Smooth muscle cell (in vitro differentiated cells): ENCODE data around the gene ZNF362. TPM values are rescaled to one million over a fixed set of nuclear protein-coding genes. Genes with fewer than 3 reads are reported as not detected.

Experiments
- DNase-seq: peaks from one replicate; lab custom pipeline; 2025; ENCODE audit not compliant: unreplicated experiment; lab: John Stamatoyannopoulos, UW
- H2AFZ ChIP-seq: fragments of 200-600 bp; sonication (generic); 2 replicates; pipeline ENCODE4 v1.6.0; 2016; ENCODE audit warnings: antibody characterized with exemption, low read depth, mild to moderate bottlenecking
- H3F3A ChIP-seq: fragments of 200-600 bp; sonication (generic); 2 replicates; pipeline ENCODE4 v1.6.0; 2017; ENCODE audit warnings: antibody characterized with exemption, low read depth
- H3K27ac ChIP-seq: fragments of 200-600 bp; sonication (generic); 2 replicates; pipeline ENCODE4 v1.5.1; 2016; ENCODE audit warnings: low read depth, mild to moderate bottlenecking
- H3K27me3 ChIP-seq: fragments of 200-600 bp; sonication (generic); 2 replicates; pipeline ENCODE4 v1.6.1; 2016; ENCODE audit warnings: low read depth, mild to moderate bottlenecking
- H3K36me3 ChIP-seq: fragments of 200-600 bp; sonication (generic); 2 replicates; pipeline ENCODE4 v1.5.1; 2016; ENCODE audit warnings: low read depth
- H3K4me1 ChIP-seq: fragments of 200-600 bp; sonication (generic); 2 replicates; pipeline ENCODE4 v1.5.1; 2016; ENCODE audit warnings: low read depth
- H3K4me2 ChIP-seq: fragments of 200-600 bp; sonication (generic); 2 replicates; pipeline ENCODE4 v1.6.0; 2016; ENCODE audit warnings: mild to moderate bottlenecking
- H3K4me3 ChIP-seq: fragments of 200-600 bp; sonication (generic); 2 replicates; pipeline ENCODE4 v1.5.1; 2016; ENCODE audit warnings: mild to moderate bottlenecking
- H3K79me2 ChIP-seq: fragments of 200-600 bp; sonication (generic); 2 replicates; pipeline ENCODE4 v1.6.0; 2016; ENCODE audit warnings: low read depth, mild to moderate bottlenecking
- H3K9ac ChIP-seq: fragments of 200-600 bp; sonication (generic); 2 replicates; pipeline ENCODE4 v1.6.0; 2016; ENCODE audit warnings: low read depth
- H3K9me3 ChIP-seq: fragments of 200-600 bp; sonication (generic); replicated peaks from 2 replicates; pipeline ENCODE4 v1.5.1; 2016; ENCODE audit warnings: low read depth
- H4K20me1 ChIP-seq: fragments of 200-600 bp; sonication (generic); 2 replicates; pipeline ENCODE4 v1.6.0; 2016; ENCODE audit warnings: low read depth
- CTCF ChIP-seq: fragments of 200-600 bp; sonication (generic); IDR thresholded peaks from 2 replicates; pipeline ENCODE4 v1.5.1; 2017; ENCODE audit warnings: borderline replicate concordance, mild to moderate bottlenecking, antibody characterized with exemption; ENCODE audit not compliant: insufficient read depth, poor library complexity, severe bottlenecking
- WGBS: methylation state at CpG from one replicate; pipeline ENCODE4 v1.1.7; 2016; ENCODE audit warnings: low lambda C conversion rate; 5-methylcytosine and 5-hydroxymethylcytosine counted together
- polyA plus RNA-seq: library from polyadenylated mRNA; unstranded; fragments of >200 nt; fragmentation: Nextera tagmentation; extraction: Ambion mirVana; gene quantifications from 2 replicates; pipeline ENCODE4 v1.2.1, GENCODE V29; 2016
- total RNA-seq: library from RNA; depleted of rRNA; stranded (reverse); fragments of >200 nt; gene quantifications from 2 replicates; pipeline ENCODE4 v1.2.3, GENCODE V29; 2014

The ZNF362 gene
- total and polyA plus RNA-seq, 2 experiments from 2014 or later: 30.0 to 38.2 TPM

GRCh38 chr1:33282791-33283190, 26.5 kb downstream of the ZNF362 start:
- 95% methylated on average over 3 of the region's 3 CpGs for WGBS
- no peaks in the 10 kb centered on the region for H3F3A ChIP-seq

GRCh38 chr1:33284049-33284448, 27.8 kb downstream of the ZNF362 start:
- Histone ChIP-seq H3K27ac (no peak overlapping the region), H3K4me2 (no peak overlapping the region), H3K79me2 (no peaks in the 10 kb centered on the region), H3K27me3 (no peaks in the 10 kb centered on the region), H3K4me1 (no peaks in the 10 kb centered on the region), H2AFZ (no peak overlapping the region), H3K9ac (no peak overlapping the region), H3K4me3 (no peak overlapping the region), H4K20me1 (peaks cover 10% of the 10 kb centered on the region), H3K36me3 (peaks cover 3% of the 10 kb centered on the region), H3K9me3 (no peaks in the 10 kb centered on the region), H3F3A (no peaks in the 10 kb centered on the region)
- DNase-seq: no peak
- 94% methylated on average over 6 of the region's 6 CpGs for WGBS
- no peak for TF ChIP-seq CTCF

More at GRCh38 chr1:33282791-33283190, 26.5 kb downstream of the ZNF362 start:
- no peaks in the 10 kb centered on the region for H3K4me1 ChIP-seq
- H3K9ac ChIP-seq: no peak overlapping the region
- H3K79me2 ChIP-seq: no peaks in the 10 kb centered on the region
- no peak for TF ChIP-seq CTCF
- H2AFZ ChIP-seq: no peak overlapping the region
- no peak overlapping the region for H3K4me2 ChIP-seq
- DNase-seq: no peak
- H3K27me3 ChIP-seq: no peaks in the 10 kb centered on the region
- no peak overlapping the region for H3K27ac ChIP-seq
- no peaks in the 10 kb centered on the region for H4K20me1 ChIP-seq
- H3K4me3 ChIP-seq: no peak overlapping the region
- H3K9me3 ChIP-seq: no peaks in the 10 kb centered on the region
- H3K36me3 ChIP-seq: peaks cover 3% of the 10 kb centered on the region

GRCh38 chr1:33286451-33287185, 30.3 kb downstream of the ZNF362 start:
- TF ChIP-seq CTCF: no peak
- no peak for DNase-seq
- no peak overlapping the region for H3K4me3 ChIP-seq
- peaks cover 5% of the 10 kb centered on the region for H3K79me2 ChIP-seq
- no peak overlapping the region for H3K9ac ChIP-seq
- H3K4me1 ChIP-seq: no peaks in the 10 kb centered on the region
- H4K20me1 ChIP-seq: peaks cover 10% of the 10 kb centered on the region
- no peak overlapping the region for H2AFZ ChIP-seq
- 83% methylated on average over 8 of the region's 8 CpGs for WGBS
- H3K36me3 ChIP-seq: peaks cover 3% of the 10 kb centered on the region
- H3K27me3 ChIP-seq: no peaks in the 10 kb centered on the region
- no peaks in the 10 kb centered on the region for H3F3A ChIP-seq
- no peak overlapping the region for H3K27ac ChIP-seq
- no peak overlapping the region for H3K4me2 ChIP-seq
- H3K9me3 ChIP-seq: no peaks in the 10 kb centered on the region

DNA sequence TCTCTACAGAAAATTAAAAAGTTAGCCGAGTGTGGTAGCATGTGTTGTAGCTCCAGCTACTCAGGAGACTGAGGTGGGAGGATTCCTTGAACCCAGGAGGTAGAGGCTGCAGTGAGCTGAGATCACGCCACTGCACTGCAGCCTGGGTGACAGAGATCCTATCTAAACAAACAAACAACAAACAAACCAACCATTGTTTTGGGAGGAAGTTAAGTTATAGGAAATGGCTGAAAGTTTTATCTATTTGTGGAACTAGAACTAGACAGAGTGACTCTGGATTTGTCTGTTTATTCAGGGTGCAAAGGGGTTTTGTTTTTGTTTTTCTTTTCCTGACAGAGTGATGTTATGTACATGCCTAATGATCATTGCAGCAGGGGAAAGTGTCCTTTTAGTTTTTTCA, 31.0 kb downstream of the ZNF362 start:
- peaks cover 3% of the 10 kb centered on the region for H3K36me3 ChIP-seq
- no peak for TF ChIP-seq CTCF
- H3K4me2 ChIP-seq: no peak overlapping the region
- no peak overlapping the region for H3K9ac ChIP-seq
- DNase-seq: no peak
- no peaks in the 10 kb centered on the region for H3F3A ChIP-seq
- no peak overlapping the region for H3K4me3 ChIP-seq
- no peak overlapping the region for H3K27ac ChIP-seq
- H3K4me1 ChIP-seq: no peaks in the 10 kb centered on the region
- peaks cover 13% of the 10 kb centered on the region for H4K20me1 ChIP-seq
- H3K9me3 ChIP-seq: no peaks in the 10 kb centered on the region
- H3K27me3 ChIP-seq: no peaks in the 10 kb centered on the region
- no peak overlapping the region for H2AFZ ChIP-seq
- WGBS: 83% methylated on average over 2 of the region's 2 CpGs
- peaks cover 5% of the 10 kb centered on the region for H3K79me2 ChIP-seq
